ENCODE results near the gene METTL27.

The METTL27 gene

DNA sequence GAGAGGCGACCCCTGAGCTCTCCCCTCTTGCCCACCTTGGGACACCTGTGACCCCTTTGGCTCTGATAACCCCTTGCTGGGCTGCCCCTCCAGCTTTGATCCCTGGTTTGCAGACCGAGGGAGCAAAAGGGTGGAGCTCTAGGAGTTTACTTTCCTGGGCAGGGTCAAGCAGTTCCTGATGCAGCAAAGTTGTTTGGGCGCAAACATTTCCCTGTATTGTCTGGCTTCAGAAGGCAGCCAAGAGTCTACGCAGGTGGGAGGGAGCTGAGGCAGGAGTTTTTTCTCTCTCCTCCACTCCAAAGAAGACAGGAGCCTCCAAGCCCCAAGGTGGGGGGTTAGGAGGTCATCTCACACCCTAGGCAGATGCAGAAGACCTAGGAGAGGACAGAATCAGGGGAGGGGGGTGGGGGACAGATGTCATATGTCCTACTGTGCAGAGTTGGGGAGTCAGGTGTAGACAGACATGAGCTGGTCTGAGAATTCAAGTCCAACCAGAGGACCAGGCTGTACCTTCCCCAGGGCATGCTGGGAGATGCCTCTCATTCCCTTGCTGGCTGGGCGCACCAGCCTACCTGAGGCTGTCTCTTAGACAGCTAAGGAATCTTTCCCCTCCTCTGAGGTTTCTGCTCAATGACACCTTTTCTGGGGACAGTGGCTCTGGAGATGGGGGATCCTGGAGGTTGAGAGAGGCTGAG lies 39.2 kb upstream of the METTL27 start:
- Histone ChIP-seq H3K4me1 (ENCODE audit: control insufficient read depth in 2 of 2, insufficient read depth in 2 of 2, low read length in 2 of 2) (peaks cover 4 to 17% of the 10 kb centered on the region in 2 donors), H3K27ac (ENCODE audit: low read depth in 2 of 2, low read length in 2 of 2) (no peak overlapping the region), H3K27me3 (ENCODE audit: control insufficient read depth in 2 of 2, insufficient read depth in 2 of 2, low read length in 2 of 2) (no peaks in the 10 kb centered on the region), H3K4me3 (ENCODE audit: low read length in 2 of 2) (no peak overlapping the region), H3K36me3 (ENCODE audit: control insufficient read depth in 2 of 2, insufficient read depth in 2 of 2, low read length in 2 of 2) (no peaks in the 10 kb centered on the region), H3K9me3 (ENCODE audit: control insufficient read depth in 2 of 2, low read length in 2 of 2) (no peaks in the 10 kb centered on the region), H3K9ac (ENCODE audit: low read depth in 1 of 2, low read length in 2 of 2) (no peak overlapping the region)

- no peak overlapping the region for H3K4me3 ChIP-seq (ENCODE audit: low read length in 2 of 2)
- no peak overlapping the region for H3K27ac ChIP-seq (ENCODE audit: low read depth in 2 of 2, low read length in 2 of 2)
- peaks cover 4 to 17% of the 10 kb centered on the region in 2 donors for H3K4me1 ChIP-seq (ENCODE audit: control insufficient read depth in 2 of 2, insufficient read depth in 2 of 2, low read length in 2 of 2)
- no peaks in the 10 kb centered on the region for H3K36me3 ChIP-seq (ENCODE audit: control insufficient read depth in 2 of 2, insufficient read depth in 2 of 2, low read length in 2 of 2)
- H3K27me3 ChIP-seq (ENCODE audit: control insufficient read depth in 2 of 2, insufficient read depth in 2 of 2, low read length in 2 of 2): no peaks in the 10 kb centered on the region
- H3K9ac ChIP-seq (ENCODE audit: low read depth in 1 of 2, low read length in 2 of 2): no peak overlapping the region
- no peaks in the 10 kb centered on the region for H3K9me3 ChIP-seq (ENCODE audit: control insufficient read depth in 2 of 2, low read length in 2 of 2)
Measured at GRCh38 chr7:73880755-73881328, 38.5 kb upstream of the METTL27 start.

GRCh38 chr7:73879977-73880681 lies 37.8 kb upstream of the METTL27 start:
- no peak overlapping the region for H3K9ac ChIP-seq (ENCODE audit: low read depth in 1 of 2, low read length in 2 of 2)
- no peak overlapping the region for H3K27ac ChIP-seq (ENCODE audit: low read depth in 2 of 2, low read length in 2 of 2)
- no peaks in the 10 kb centered on the region for H3K36me3 ChIP-seq (ENCODE audit: control insufficient read depth in 2 of 2, insufficient read depth in 2 of 2, low read length in 2 of 2)
- peaks cover 4 to 17% of the 10 kb centered on the region in 2 donors for H3K4me1 ChIP-seq (ENCODE audit: control insufficient read depth in 2 of 2, insufficient read depth in 2 of 2, low read length in 2 of 2)
- no peaks in the 10 kb centered on the region for H3K9me3 ChIP-seq (ENCODE audit: control insufficient read depth in 2 of 2, low read length in 2 of 2)
- no peak overlapping the region for H3K4me3 ChIP-seq (ENCODE audit: low read length in 2 of 2)
- no peaks in the 10 kb centered on the region for H3K27me3 ChIP-seq (ENCODE audit: control insufficient read depth in 2 of 2, insufficient read depth in 2 of 2, low read length in 2 of 2)

DNA sequence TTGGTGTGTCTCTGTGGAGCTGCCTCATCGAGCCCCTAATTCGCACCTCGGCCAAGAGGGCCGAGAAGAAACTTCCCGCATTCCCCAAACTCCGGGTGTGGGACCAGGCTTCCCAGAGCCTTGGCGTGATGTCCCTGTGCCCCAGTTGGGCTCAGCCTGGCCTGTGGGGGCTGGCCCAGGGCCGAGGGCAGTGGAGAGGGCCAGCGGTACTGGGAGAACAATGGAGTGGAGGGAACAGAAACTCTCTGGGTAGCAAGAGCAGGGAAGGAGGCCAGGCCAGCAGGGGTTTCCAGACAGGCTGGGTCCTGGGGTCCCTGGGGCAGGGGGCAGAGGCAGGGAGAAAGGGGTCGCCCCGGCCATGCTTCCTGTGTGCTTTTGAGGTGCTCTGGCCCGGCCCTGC lies 34.7 kb upstream of the METTL27 start:
- Histone ChIP-seq H3K4me1 (ENCODE audit: control insufficient read depth in 2 of 2, insufficient read depth in 2 of 2, low read length in 2 of 2) (peaks cover 5 to 17% of the 10 kb centered on the region in 2 donors), H3K27ac (ENCODE audit: low read depth in 2 of 2, low read length in 2 of 2) (no peak overlapping the region), H3K36me3 (ENCODE audit: control insufficient read depth in 2 of 2, insufficient read depth in 2 of 2, low read length in 2 of 2) (no peaks in the 10 kb centered on the region), H3K9ac (ENCODE audit: low read depth in 1 of 2, low read length in 2 of 2) (no peak overlapping the region), H3K27me3 (ENCODE audit: control insufficient read depth in 2 of 2, insufficient read depth in 2 of 2, low read length in 2 of 2) (no peaks in the 10 kb centered on the region), H3K9me3 (ENCODE audit: control insufficient read depth in 2 of 2, low read length in 2 of 2) (no peaks in the 10 kb centered on the region), H3K4me3 (ENCODE audit: low read length in 2 of 2) (no peak overlapping the region)

DNA sequence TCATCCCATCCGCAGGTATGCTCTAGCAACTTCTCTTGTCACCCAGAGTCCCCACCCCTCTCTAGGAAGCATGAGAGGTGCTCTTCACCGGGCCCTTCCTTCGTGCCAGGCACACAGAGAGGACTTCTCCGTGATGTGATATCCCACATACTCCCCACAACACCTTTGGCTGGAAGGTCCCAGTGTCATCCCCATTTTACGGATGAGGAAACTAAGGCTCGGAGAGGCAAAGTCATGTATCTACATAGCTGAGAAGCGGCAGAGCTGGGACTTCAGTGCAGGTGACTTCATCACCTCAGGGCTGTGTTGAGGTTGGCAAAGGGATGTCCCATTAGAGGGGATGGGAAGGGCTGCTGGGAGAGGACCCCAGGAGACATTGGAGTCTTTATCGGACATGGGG lies 34.0 kb upstream of the METTL27 start:
- no peak overlapping the region for H3K4me3 ChIP-seq (ENCODE audit: low read length in 2 of 2)
- no peaks in the 10 kb centered on the region for H3K27me3 ChIP-seq (ENCODE audit: control insufficient read depth in 2 of 2, insufficient read depth in 2 of 2, low read length in 2 of 2)
- H3K36me3 ChIP-seq (ENCODE audit: control insufficient read depth in 2 of 2, insufficient read depth in 2 of 2, low read length in 2 of 2): no peaks in the 10 kb centered on the region
- H3K9me3 ChIP-seq (ENCODE audit: control insufficient read depth in 2 of 2, low read length in 2 of 2): no peaks in the 10 kb centered on the region
- H3K9ac ChIP-seq (ENCODE audit: low read depth in 1 of 2, low read length in 2 of 2): no peak overlapping the region
- H3K27ac ChIP-seq (ENCODE audit: low read depth in 2 of 2, low read length in 2 of 2): no peak overlapping the region
- peaks cover 11 to 16% of the 10 kb centered on the region in 2 donors for H3K4me1 ChIP-seq (ENCODE audit: control insufficient read depth in 2 of 2, insufficient read depth in 2 of 2, low read length in 2 of 2)

- Histone ChIP-seq H3K27ac (ENCODE audit: low read depth in 2 of 2, low read length in 2 of 2) (no peak overlapping the region), H3K9ac (ENCODE audit: low read depth in 1 of 2, low read length in 2 of 2) (no peak overlapping the region), H3K4me1 (ENCODE audit: control insufficient read depth in 2 of 2, insufficient read depth in 2 of 2, low read length in 2 of 2) (peaks cover 8 to 16% of the 10 kb centered on the region in 2 donors), H3K9me3 (ENCODE audit: control insufficient read depth in 2 of 2, low read length in 2 of 2) (no peaks in the 10 kb centered on the region), H3K36me3 (ENCODE audit: control insufficient read depth in 2 of 2, insufficient read depth in 2 of 2, low read length in 2 of 2) (no peaks in the 10 kb centered on the region), H3K4me3 (ENCODE audit: low read length in 2 of 2) (no peak overlapping the region), H3K27me3 (ENCODE audit: control insufficient read depth in 2 of 2, insufficient read depth in 2 of 2, low read length in 2 of 2) (no peaks in the 10 kb centered on the region)
Measured at GRCh38 chr7:73872056-73872908, 30.0 kb upstream of the METTL27 start.

- no peak overlapping the region for H3K27ac ChIP-seq (ENCODE audit: low read depth in 2 of 2, low read length in 2 of 2)
- no peak overlapping the region for H3K4me3 ChIP-seq (ENCODE audit: low read length in 2 of 2)
- no peaks in the 10 kb centered on the region for H3K27me3 ChIP-seq (ENCODE audit: control insufficient read depth in 2 of 2, insufficient read depth in 2 of 2, low read length in 2 of 2)
- H3K9ac ChIP-seq (ENCODE audit: low read depth in 1 of 2, low read length in 2 of 2): no peak overlapping the region
- peaks cover 8 to 16% of the 10 kb centered on the region in 2 donors for H3K4me1 ChIP-seq (ENCODE audit: control insufficient read depth in 2 of 2, insufficient read depth in 2 of 2, low read length in 2 of 2)
- H3K36me3 ChIP-seq (ENCODE audit: control insufficient read depth in 2 of 2, insufficient read depth in 2 of 2, low read length in 2 of 2): no peaks in the 10 kb centered on the region
- H3K9me3 ChIP-seq (ENCODE audit: control insufficient read depth in 2 of 2, low read length in 2 of 2): no peaks in the 10 kb centered on the region
Measured at GRCh38 chr7:73871163-73872011, 29.1 kb upstream of the METTL27 start.

- Histone ChIP-seq H3K27me3 (ENCODE audit: control insufficient read depth in 2 of 2, insufficient read depth in 2 of 2, low read length in 2 of 2) (no peaks in the 10 kb centered on the region), H3K4me3 (ENCODE audit: low read length in 2 of 2) (no peak overlapping the region), H3K36me3 (ENCODE audit: control insufficient read depth in 2 of 2, insufficient read depth in 2 of 2, low read length in 2 of 2) (no peaks in the 10 kb centered on the region), H3K4me1 (ENCODE audit: control insufficient read depth in 2 of 2, insufficient read depth in 2 of 2, low read length in 2 of 2) (peaks cover 8 to 16% of the 10 kb centered on the region in 2 donors), H3K27ac (ENCODE audit: low read depth in 2 of 2, low read length in 2 of 2) (no peak overlapping the region), H3K9me3 (ENCODE audit: control insufficient read depth in 2 of 2, low read length in 2 of 2) (no peaks in the 10 kb centered on the region), H3K9ac (ENCODE audit: low read depth in 1 of 2, low read length in 2 of 2) (no peak overlapping the region)
Measured at GRCh38 chr7:73870041-73870492, 27.8 kb upstream of the METTL27 start.

GRCh38 chr7:73869011-73869798 lies 26.9 kb upstream of the METTL27 start:
- no peaks in the 10 kb centered on the region for H3K9me3 ChIP-seq (ENCODE audit: control insufficient read depth in 2 of 2, low read length in 2 of 2)
- no peak overlapping the region for H3K4me3 ChIP-seq (ENCODE audit: low read length in 2 of 2)
- H3K36me3 ChIP-seq (ENCODE audit: control insufficient read depth in 2 of 2, insufficient read depth in 2 of 2, low read length in 2 of 2): no peaks in the 10 kb centered on the region
- H3K27ac ChIP-seq (ENCODE audit: low read depth in 2 of 2, low read length in 2 of 2): no peak overlapping the region
- no peak overlapping the region for H3K9ac ChIP-seq (ENCODE audit: low read depth in 1 of 2, low read length in 2 of 2)
- H3K27me3 ChIP-seq (ENCODE audit: control insufficient read depth in 2 of 2, insufficient read depth in 2 of 2, low read length in 2 of 2): no peaks in the 10 kb centered on the region
- H3K4me1 ChIP-seq (ENCODE audit: control insufficient read depth in 2 of 2, insufficient read depth in 2 of 2, low read length in 2 of 2): peaks cover 8 to 16% of the 10 kb centered on the region in 2 donors
